A549 (cell line): ENCODE data around the gene TBC1D22A. TPM values are rescaled to one million over a fixed set of nuclear protein-coding genes. Genes with fewer than 3 reads are reported as not detected.
"Not testable (repeated sequence)": the region's sequence is repeated elsewhere in the genome, so short reads cannot be mapped to it uniquely, and the experiment has no call there.

Experiments
- ATAC-seq, 2 experiments: fragments of 200-7000 bp in 1 of 2; fragments of >200 bp in 1 of 2; cut with Nextera tagmentation in 1 of 2; cut with Tn5 transposase in 1 of 2; 3 replicates each; pipeline versions ENCODE4 v1.8.0 to v1.9.1; 2018 to 2020; ENCODE audit warnings: mild to moderate bottlenecking in 1 of 2, moderate library complexity in 1 of 2
- CTCF ChIA-PET: fragments of 300-600 bp; sonication (Branson Sonifier 250); formaldehyde crosslinking; extraction: SDS; loops from one replicate; lab custom pipeline; 2021; ENCODE audit warnings: antibody characterized with exemption, inconsistent platforms; lab: Yijun Ruan, JAX
- POLR2A ChIA-PET: fragments of 350-600 bp; formaldehyde crosslinking; extraction: SDS; loops from one replicate; lab custom pipeline; 2021; ENCODE audit warnings: antibody characterized with exemption, inconsistent platforms; lab: Yijun Ruan, JAX
- DNase-seq, 2 experiments: peaks; one replicate each; pipeline versions ENCODE4 v3.0.0 to v3.0.0-alpha.2; 2011 to 2016; ENCODE audit warnings: low read depth in 1 of 2, low spot score in 1 of 2
- FAIRE-seq: peaks from 2 replicates; lab custom pipeline; 2011; peaks lifted over from hg19 to GRCh38; lab: Jason Lieb, UNC
- H3K27ac ChIP-seq, 2 experiments: fragments of >200 bp; sonication (Bioruptor Twin); formaldehyde crosslinking; 3 replicates each; pipeline ENCODE4 v1.5.1; 2016 to 2017
- H3K4me1 ChIP-seq: fragments of >200 bp; sonication (Bioruptor Twin); formaldehyde crosslinking; 3 replicates; pipeline ENCODE4 v1.6.1; 2016
- H3K4me2 ChIP-seq: fragments of >200 bp; sonication (Bioruptor Twin); formaldehyde crosslinking; 3 replicates; pipeline ENCODE4 v1.6.1; 2016
- H3K4me3 ChIP-seq: fragments of >200 bp; sonication (Bioruptor Twin); formaldehyde crosslinking; 3 replicates; pipeline ENCODE4 v1.5.1; 2016
- H3K9me3 ChIP-seq: fragments of >200 bp; sonication (Bioruptor Twin); formaldehyde crosslinking; 3 replicates; pipeline ENCODE4 v1.6.1; 2016
- BCL3 ChIP-seq: fragments of >200 bp; sonication (Bioruptor Twin); formaldehyde crosslinking; IDR thresholded peaks from 3 replicates; pipeline ENCODE4 v1.6.1; 2016
- BHLHE40 ChIP-seq: IDR thresholded peaks from 2 replicates; pipeline ENCODE4 v1.6.1; 2012; ENCODE audit warnings: low read depth, low read length, inconsistent platforms
- CBX2 ChIP-seq: fragments of 200-600 bp; sonication (generic); IDR thresholded peaks from 2 replicates; pipeline ENCODE4 v1.6.1; 2016; ENCODE audit warnings: low read depth, mild to moderate bottlenecking, borderline replicate concordance
- CEBPB ChIP-seq, 2 experiments: fragments of >200 bp in 1 of 2; sonication (Bioruptor Twin) in 1 of 2; formaldehyde crosslinking in 1 of 2; IDR thresholded peaks; 2 replicates each; pipeline ENCODE4 v1.6.1; 2012 to 2016
- CTCF ChIP-seq: fragments of >200 bp; sonication (Bioruptor Twin); formaldehyde crosslinking; IDR thresholded peaks from 3 replicates; pipeline ENCODE4 v1.5.1; 2016
- E2F6 ChIP-seq: IDR thresholded peaks from 2 replicates; pipeline ENCODE4 v1.6.1; 2012; ENCODE audit warnings: low read depth, borderline replicate concordance
- EP300 ChIP-seq, 2 experiments: fragments of >200 bp; sonication (Bioruptor Twin); formaldehyde crosslinking; IDR thresholded peaks; 2 replicates in 1 of 2; 3 replicates in 1 of 2; pipeline ENCODE4 v1.6.1; 2016 to 2017
- FOXS1 ChIP-seq: fragments of 250-450 bp; sonication (Bioruptor Pico); IDR thresholded peaks from 2 replicates; pipeline ENCODE4 v1.5.0; 2020; ENCODE audit warnings: mild to moderate bottlenecking, moderate library complexity
- GATA3 ChIP-seq: IDR thresholded peaks from 2 replicates; pipeline ENCODE4 v1.6.1; 2012; ENCODE audit warnings: borderline replicate concordance
- HDAC2 ChIP-seq: fragments of 200-600 bp; sonication (generic); IDR thresholded peaks from 2 replicates; pipeline ENCODE4 v1.6.1; 2016
- HEYL ChIP-seq: fragments of 250-450 bp; sonication (Bioruptor Pico); IDR thresholded peaks from 2 replicates; pipeline ENCODE4 v1.8.0; 2021; ENCODE audit warnings: mild to moderate bottlenecking, moderate library complexity
- HMGXB4 ChIP-seq: fragments of 250-450 bp; sonication (Bioruptor Pico); IDR thresholded peaks from 2 replicates; pipeline ENCODE4 v1.5.0; 2021; ENCODE audit warnings: mild to moderate bottlenecking, moderate library complexity, borderline replicate concordance
- KDM5A ChIP-seq: fragments of 200-600 bp; sonication (generic); IDR thresholded peaks from 2 replicates; pipeline ENCODE4 v1.6.1; 2016; ENCODE audit warnings: antibody characterized with exemption, mild to moderate bottlenecking
- MAX ChIP-seq: IDR thresholded peaks from 2 replicates; pipeline ENCODE4 v1.6.1; 2012
- MYC ChIP-seq: IDR thresholded peaks from 2 replicates; pipeline ENCODE4 v1.6.1; 2012; ENCODE audit warnings: mild to moderate bottlenecking, inconsistent platforms, low read length, improper control_type of control experiment, borderline replicate concordance
- PBX3 ChIP-seq: IDR thresholded peaks from 2 replicates; pipeline ENCODE4 v1.6.1; 2012
- PHF8 ChIP-seq: fragments of 200-600 bp; sonication (generic); IDR thresholded peaks from 2 replicates; pipeline ENCODE4 v1.6.1; 2016; ENCODE audit warnings: low read depth, mild to moderate bottlenecking, antibody characterized with exemption, moderate library complexity, borderline replicate concordance
- POLR2A ChIP-seq: IDR thresholded peaks from 2 replicates; pipeline ENCODE4 v1.6.1; 2012; ENCODE audit warnings: mild to moderate bottlenecking, low read length
- POLR2AphosphoS2 ChIP-seq: conservative IDR thresholded peaks from 2 replicates; pipeline ENCODE4 v1.6.1; 2012; ENCODE audit warnings: low read length, improper control_type of control experiment, inconsistent platforms
- RNF2 ChIP-seq: fragments of 200-600 bp; sonication (generic); IDR thresholded peaks from 2 replicates; pipeline ENCODE4 v1.6.1; 2016; ENCODE audit warnings: low read depth, mild to moderate bottlenecking, antibody characterized with exemption, moderate library complexity, borderline replicate concordance
- SMC3 ChIP-seq: fragments of >200 bp; sonication (Bioruptor Twin); formaldehyde crosslinking; IDR thresholded peaks from 3 replicates; pipeline ENCODE4 v1.6.1; 2018; ENCODE audit warnings: inconsistent platforms
- SREBF2 ChIP-seq: fragments of 450-650 bp; IDR thresholded peaks from 2 replicates; pipeline ENCODE4 v1.6.1; 2014; ENCODE audit warnings: mild to moderate bottlenecking, moderate library complexity
- USF2 ChIP-seq: fragments of 450-650 bp; IDR thresholded peaks from 2 replicates; pipeline ENCODE4 v1.6.1; 2014; ENCODE audit warnings: antibody characterized with exemption
- ZFP36 ChIP-seq: fragments of 450-650 bp; IDR thresholded peaks from 2 replicates; pipeline ENCODE4 v1.6.1; 2014; ENCODE audit warnings: borderline replicate concordance; ENCODE audit not compliant: partially characterized antibody
- ZNF302 ChIP-seq: fragments of 250-450 bp; sonication (Bioruptor Pico); IDR thresholded peaks from 2 replicates; pipeline ENCODE4 v1.9.0; 2021; ENCODE audit warnings: inconsistent platforms, mild to moderate bottlenecking, moderate library complexity
- WGBS: methylation state at CpG from one replicate; pipeline ENCODE4 v1.1.6; 2017; ENCODE audit errors: missing lambda C conversion rate; 5-methylcytosine and 5-hydroxymethylcytosine counted together
- polyA plus RNA-seq, 4 experiments: library from polyadenylated mRNA; depleted of rRNA in 3 of 4; stranded (reverse); fragments of >200 nt; fragmentation: RNase III in 1 of 4; extraction: RNeasy Plus Mini Kit Qiagen cat#74134 plus additional on column Dnase treatment in 1 of 4; gene quantifications; 2 replicates in 3 of 4; 3 replicates in 1 of 4; pipeline ENCODE4 v1.2.3, GENCODE V29; 2011 to 2017

Gene TBC1D22A
- polyA plus RNA-seq, 2 of the 4 experiments (the other 2 are of a cell fraction), result 8.9 to 10.8 TPM

GRCh38 chr22:47049078-47049624 lies 286.7 kb downstream of the TBC1D22A start:
- Histone ChIP-seq H3K4me1 (no peaks in the 10 kb centered on the region), H3K4me3 (no peak overlapping the region), H3K4me2 (no peak overlapping the region), H3K9me3 (no peaks in the 10 kb centered on the region), H3K27ac (no peak overlapping the region)
- ChIA-PET POLR2A (no interaction called here), CTCF (interaction anchor here (1.2 kb wide), 1 partner anchor 10 kb away, joined by 3 read pairs; no protein-coding TSS in a partner anchor)
- DNase-seq (no peak), FAIRE-seq (no peak), ATAC-seq (no peak)
- no peak for TF ChIP-seq POLR2AphosphoS2
- TF ChIP-seq HEYL (CRISPR knock-in tag), result no peak
- no peak for TF ChIP-seq SREBF2
- TF ChIP-seq EP300 (IDR thresholded peaks at IDR 0.05), result no peak
- TF ChIP-seq BCL3, result no peak
- no peak for TF ChIP-seq PHF8
- no peak for TF ChIP-seq CEBPB (IDR thresholded peaks at IDR 0.05)
- TF ChIP-seq RNF2, result no peak
- TF ChIP-seq ZNF302 (CRISPR knock-in tag), result no peak
- no peak for TF ChIP-seq GATA3
- TF ChIP-seq ZFP36, result no peak
- no peak for TF ChIP-seq PBX3
- TF ChIP-seq BHLHE40, result no peak
- no peak for TF ChIP-seq SMC3
- no peak for TF ChIP-seq MYC
- WGBS, result 95% methylated on average over 17 of the region's 17 CpGs

GRCh38 chr22:47049736-47050400 lies 287.4 kb downstream of the TBC1D22A start:
- H3K4me2 ChIP-seq, H3K4me1 ChIP-seq, H3K9me3 ChIP-seq, DNase-seq, POLR2A ChIA-PET, H3K4me3 ChIP-seq, H3K27ac ChIP-seq, ATAC-seq, FAIRE-seq: not testable (repeated sequence)
- 92% methylated on average over 17 of the region's 17 CpGs for WGBS
- CTCF ChIA-PET, result interaction anchor here (1.2 kb wide), 1 partner anchor 9 kb away, joined by 3 read pairs; no protein-coding TSS in a partner anchor

GRCh38 chr22:47050401-47051051 lies 288.1 kb downstream of the TBC1D22A start:
- ATAC-seq (no peak), FAIRE-seq (no peak), DNase-seq (no peak)
- ChIA-PET POLR2A (no interaction called here), CTCF (no interaction called here)
- Histone ChIP-seq H3K4me3 (no peak overlapping the region), H3K4me2 (no peak overlapping the region), H3K4me1 (no peaks in the 10 kb centered on the region), H3K9me3 (no peaks in the 10 kb centered on the region), H3K27ac (no peak overlapping the region)
- 93% methylated on average over 5 of the region's 20 CpGs for WGBS
- TF ChIP-seq FOXS1 (CRISPR knock-in tag), result no peak
- no peak for TF ChIP-seq E2F6
- TF ChIP-seq CTCF, result no peak
- no peak for TF ChIP-seq EP300 (IDR thresholded peaks at IDR 0.05)
- no peak for TF ChIP-seq USF2
- TF ChIP-seq CBX2, result no peak
- TF ChIP-seq MAX, result no peak
- no peak for TF ChIP-seq CEBPB (IDR thresholded peaks at IDR 0.05)
- TF ChIP-seq KDM5A, result no peak
- TF ChIP-seq HMGXB4, result no peak
- no peak for TF ChIP-seq HDAC2
- no peak for TF ChIP-seq POLR2A
- no peak for TF ChIP-seq BHLHE40
